ENCODE data around the gene PLA2G10.
"Not testable (repeated sequence)": the region's sequence is repeated elsewhere in the genome, so short reads cannot be mapped to it uniquely, and the experiment has no call there.

The PLA2G10 gene, protein sequence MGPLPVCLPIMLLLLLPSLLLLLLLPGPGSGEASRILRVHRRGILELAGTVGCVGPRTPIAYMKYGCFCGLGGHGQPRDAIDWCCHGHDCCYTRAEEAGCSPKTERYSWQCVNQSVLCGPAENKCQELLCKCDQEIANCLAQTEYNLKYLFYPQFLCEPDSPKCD

DNA sequence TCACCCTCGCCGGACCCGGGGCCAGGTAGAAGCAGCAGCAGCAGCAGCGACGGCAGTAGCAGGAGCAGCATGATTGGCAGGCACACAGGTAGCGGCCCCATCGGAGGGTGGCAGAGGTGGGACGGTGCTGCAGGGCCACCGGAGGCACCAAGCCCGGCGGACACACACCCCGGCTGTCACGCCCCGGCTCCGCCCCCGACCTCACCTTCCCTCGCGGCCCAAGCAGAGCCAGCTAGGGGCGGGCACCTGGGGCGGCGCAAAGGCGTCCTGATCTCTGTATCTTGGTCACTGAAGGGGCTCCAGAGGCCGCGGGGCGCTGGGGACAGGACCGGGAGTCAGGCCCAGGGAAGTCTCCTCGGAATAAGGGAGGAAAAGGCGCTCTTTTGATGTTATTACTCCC lies at the start of gene PLA2G10:
Gene PLA2G10 (minus strand): TSS at position 180 of the 400 bp plus-strand sequence. CDS start 79 bp downstream, at position 101.
- not testable (repeated sequence) for DNase-seq

DNA sequence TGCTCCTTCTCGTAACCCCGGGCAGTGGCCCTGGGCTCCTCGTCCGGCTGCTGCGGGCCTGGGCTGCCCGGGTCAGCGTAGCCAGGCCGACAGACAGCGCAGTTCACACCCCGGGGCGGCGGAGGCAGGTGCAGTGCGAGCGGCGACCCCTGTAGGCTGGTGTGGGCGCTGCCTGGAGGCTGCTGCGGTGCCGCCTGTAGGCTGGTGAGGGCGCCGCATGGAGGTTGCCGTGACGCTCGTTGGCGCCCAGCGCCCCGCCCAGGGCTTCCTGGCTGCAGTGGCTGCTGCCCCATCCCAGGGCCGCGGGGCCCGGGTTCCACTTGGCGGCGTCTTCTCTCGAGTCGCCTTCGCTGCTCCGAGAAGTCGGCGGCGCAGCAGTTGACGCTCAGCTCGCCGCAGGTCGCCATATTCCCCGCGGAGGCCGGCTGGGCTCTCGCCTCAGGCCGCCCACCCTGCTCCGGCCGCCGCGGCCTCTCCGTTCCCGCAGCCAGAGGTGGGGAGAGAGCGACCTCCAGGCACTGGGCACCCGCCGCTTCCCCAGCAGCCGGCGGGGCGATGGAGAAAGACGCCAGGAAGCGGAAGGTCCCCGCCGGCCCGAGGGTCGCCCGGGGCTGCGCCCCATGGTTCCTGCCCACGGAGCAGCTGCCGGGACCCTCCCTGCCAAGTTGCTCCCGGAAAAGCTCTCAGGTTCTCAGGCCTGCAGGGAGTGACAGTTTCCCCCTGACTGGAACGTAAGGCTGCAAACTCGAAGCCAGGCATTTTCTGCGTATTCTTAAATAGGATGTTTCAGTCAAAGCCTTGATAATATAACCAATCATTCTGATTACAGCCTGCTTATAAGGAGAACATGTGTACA lies 48.4 kb upstream of the PLA2G10 start, which contains the start of gene NPIPA2:
Gene NPIPA2 (plus strand): TSS at position 261 of the 856 bp plus-strand sequence. CDS start 5,533 bp downstream, outside the sequence.
- DNase-seq, result not testable (repeated sequence)

DNA sequence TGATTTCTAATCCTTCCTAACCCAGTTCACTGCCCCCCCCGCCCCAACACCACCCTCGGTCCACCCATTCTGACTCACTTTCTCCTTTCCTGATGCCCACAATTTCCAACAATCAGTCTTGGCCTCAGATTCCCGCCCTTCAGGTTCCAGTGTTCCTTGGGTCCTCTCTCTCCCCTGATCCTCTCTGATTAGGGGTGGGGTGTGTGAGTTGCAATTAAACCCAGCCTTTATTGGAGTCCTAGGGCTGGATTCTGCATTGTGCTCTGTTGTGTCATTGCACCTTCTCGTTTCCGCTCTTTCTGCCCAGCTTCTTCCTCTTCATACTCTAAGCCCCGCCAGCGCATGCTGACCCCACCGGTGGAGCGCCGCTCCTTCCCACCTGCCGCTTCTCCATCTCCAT lies 47.7 kb upstream of the PLA2G10 start:
- DNase-seq, result not testable (repeated sequence)

DNA sequence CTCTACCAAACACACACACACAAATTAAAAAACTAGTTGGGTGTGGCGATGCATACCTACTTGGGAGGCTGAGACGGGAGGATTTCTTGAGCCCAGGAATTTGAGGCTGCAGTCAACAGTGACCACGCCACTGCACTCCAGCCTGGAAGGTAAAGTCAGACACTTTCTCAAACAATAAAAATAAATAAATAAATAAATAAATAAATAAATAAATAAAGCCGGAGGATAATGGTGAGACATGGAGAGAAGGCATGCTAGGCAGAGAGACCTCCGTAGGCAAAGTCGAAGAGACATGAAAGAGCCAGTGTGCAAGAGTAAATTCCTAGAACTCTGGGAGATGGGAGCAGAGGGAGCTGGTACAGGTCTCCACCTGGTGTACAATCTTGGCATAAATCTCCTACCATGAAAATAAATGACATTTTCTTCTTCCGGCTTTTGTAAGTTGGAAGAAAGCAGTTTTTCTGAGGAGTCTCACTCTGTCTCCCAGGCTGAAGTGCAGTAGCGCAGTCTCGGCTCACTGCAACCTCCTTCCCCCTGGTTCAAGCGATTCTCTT lies 46.8 kb upstream of the PLA2G10 start:
- not testable (repeated sequence) for DNase-seq

DNA sequence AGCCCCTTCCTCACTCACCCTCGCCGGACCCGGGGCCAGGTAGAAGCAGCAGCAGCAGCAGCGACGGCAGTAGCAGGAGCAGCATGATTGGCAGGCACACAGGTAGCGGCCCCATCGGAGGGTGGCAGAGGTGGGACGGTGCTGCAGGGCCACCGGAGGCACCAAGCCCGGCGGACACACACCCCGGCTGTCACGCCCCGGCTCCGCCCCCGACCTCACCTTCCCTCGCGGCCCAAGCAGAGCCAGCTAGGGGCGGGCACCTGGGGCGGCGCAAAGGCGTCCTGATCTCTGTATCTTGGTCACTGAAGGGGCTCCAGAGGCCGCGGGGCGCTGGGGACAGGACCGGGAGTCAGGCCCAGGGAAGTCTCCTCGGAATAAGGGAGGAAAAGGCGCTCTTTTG lies 39.1 kb upstream of the PLA2G10 start:
- not testable (repeated sequence) for DNase-seq

DNA sequence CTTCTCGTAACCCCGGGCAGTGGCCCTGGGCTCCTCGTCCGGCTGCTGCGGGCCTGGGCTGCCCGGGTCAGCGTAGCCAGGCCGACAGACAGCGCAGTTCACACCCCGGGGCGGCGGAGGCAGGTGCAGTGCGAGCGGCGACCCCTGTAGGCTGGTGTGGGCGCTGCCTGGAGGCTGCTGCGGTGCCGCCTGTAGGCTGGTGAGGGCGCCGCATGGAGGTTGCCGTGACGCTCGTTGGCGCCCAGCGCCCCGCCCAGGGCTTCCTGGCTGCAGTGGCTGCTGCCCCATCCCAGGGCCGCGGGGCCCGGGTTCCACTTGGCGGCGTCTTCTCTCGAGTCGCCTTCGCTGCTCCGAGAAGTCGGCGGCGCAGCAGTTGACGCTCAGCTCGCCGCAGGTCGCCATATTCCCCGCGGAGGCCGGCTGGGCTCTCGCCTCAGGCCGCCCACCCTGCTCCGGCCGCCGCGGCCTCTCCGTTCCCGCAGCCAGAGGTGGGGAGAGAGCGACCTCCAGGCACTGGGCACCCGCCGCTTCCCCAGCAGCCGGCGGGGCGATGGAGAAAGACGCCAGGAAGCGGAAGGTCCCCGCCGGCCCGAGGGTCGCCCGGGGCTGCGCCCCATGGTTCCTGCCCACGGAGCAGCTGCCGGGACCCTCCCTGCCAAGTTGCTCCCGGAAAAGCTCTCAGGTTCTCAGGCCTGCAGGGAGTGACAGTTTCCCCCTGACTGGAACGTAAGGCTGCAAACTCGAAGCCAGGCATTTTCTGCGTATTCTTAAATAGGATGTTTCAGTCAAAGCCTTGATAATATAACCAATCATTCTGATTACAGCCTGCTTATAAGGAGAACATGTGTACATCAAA lies 9.3 kb upstream of the PLA2G10 start, which contains the start of gene NPIPA3:
Gene NPIPA3 (plus strand): TSS at position 256 of the 856 bp plus-strand sequence. CDS start 5,533 bp downstream, outside the sequence.
- not testable (repeated sequence) for DNase-seq

DNA sequence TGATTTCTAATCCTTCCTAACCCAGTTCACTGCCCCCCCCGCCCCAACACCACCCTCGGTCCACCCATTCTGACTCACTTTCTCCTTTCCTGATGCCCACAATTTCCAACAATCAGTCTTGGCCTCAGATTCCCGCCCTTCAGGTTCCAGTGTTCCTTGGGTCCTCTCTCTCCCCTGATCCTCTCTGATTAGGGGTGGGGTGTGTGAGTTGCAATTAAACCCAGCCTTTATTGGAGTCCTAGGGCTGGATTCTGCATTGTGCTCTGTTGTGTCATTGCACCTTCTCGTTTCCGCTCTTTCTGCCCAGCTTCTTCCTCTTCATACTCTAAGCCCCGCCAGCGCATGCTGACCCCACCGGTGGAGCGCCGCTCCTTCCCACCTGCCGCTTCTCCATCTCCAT lies 8.6 kb upstream of the PLA2G10 start:
- DNase-seq, result not testable (repeated sequence)

DNA sequence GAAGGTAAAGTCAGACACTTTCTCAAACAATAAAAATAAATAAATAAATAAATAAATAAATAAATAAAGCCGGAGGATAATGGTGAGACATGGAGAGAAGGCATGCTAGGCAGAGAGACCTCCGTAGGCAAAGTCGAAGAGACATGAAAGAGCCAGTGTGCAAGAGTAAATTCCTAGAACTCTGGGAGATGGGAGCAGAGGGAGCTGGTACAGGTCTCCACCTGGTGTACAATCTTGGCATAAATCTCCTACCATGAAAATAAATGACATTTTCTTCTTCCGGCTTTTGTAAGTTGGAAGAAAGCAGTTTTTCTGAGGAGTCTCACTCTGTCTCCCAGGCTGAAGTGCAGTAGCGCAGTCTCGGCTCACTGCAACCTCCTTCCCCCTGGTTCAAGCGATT lies 7.8 kb upstream of the PLA2G10 start:
- DNase-seq, result not testable (repeated sequence)

DNA sequence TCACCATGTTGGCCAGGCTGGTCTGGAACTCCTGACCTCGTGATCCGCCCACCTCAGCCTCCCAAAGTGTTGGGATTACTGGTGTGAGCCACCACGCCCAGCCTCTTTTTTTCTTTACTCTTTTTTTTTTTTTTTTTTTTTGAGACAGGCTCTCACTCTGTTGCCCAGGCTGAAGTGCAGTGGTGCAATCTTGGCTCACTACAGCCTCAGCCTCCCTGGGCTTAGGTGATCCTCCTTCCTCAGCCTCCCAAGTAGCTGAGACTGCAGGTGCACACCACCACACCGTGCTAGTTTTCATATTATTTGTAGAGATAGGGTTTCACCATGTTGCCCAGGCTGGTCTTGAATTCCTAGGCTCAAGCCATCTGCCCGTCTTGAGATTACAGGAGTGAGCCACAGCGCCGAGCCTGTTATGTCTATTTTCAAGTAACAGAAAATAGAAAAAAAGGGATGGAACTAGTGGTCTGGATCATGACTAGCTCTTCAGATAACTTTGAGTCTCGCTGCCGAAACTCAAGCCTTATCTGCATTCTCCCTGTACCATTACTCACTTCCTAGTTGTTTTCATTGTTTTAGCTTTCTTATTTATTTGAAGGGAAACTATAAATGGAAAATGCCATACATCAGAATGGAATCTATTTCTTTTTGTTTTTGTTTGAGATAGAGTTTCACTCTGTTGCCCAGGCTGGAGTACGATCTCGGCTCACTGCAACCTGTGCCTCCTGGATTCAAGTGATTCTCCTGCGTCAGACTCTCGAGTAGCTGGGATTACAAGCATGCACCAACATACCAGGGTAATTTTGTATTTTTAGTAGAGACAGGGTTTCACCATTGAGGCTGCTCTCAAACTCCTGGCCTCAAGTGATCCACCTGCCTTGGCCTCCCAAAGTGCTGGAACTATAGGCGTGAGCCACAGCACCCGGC lies 8.0 kb downstream of the PLA2G10 start:
- DNase-seq, result peak; percentile 72

DNA sequence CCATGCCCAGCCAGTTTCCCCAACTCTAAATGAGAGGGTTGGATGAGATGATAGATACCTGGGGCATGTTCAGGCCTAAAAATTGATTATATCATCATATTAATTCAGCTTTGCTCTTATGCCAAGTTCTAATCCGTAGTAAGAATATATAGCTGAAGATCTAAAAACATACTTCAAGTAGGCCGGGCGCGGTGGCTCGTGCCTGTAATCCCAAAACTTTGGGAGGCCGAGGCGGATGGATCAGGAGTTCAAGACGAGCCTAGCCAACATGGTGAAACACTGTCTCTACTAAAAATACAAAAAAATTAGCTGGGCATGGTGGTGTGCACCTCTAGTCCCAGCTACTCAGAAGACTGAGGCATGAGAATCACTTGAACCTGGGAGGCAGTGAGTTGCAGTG lies 12.0 kb downstream of the PLA2G10 start:
- no peak for DNase-seq

DNA sequence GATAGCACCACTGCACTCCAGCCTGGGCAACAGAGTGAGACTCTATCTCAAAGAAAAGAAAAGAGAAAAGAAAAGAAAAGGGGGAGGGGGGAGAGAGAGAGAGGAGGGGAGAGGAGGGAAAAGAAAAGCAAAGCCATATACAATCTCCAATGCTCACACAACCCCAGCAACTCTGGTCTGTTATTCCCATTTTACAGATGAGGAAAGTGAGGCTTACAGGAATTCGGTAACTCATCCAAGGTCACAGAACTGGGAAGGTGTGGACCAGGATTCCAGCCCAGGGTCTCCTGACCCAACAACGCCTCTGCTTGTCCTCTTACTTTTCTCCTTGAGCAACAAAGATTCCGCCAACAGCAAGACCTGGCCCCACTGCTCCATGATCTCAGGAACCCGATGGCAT lies 13.0 kb downstream of the PLA2G10 start:
- DNase-seq, result no peak

DNA sequence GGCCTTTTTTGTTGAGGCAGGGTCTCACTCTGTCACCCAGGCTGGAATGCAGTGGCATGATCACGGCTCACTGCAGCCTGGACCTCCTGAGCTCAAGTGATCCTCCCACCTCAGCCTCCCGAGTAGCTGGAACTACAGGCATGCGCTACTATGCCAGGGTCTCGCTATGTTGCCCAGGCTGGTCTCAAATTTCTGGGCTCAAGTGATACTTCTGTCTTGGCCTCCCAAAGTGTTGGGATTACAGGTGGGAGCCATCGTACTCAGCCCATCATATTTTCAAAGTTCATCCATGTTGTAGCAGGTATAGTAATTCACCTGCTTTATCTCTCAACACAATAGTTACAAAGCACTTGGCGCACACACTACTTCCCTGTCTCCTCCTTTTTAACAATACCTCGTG lies 13.7 kb downstream of the PLA2G10 start:
- not testable (repeated sequence) for DNase-seq

DNA sequence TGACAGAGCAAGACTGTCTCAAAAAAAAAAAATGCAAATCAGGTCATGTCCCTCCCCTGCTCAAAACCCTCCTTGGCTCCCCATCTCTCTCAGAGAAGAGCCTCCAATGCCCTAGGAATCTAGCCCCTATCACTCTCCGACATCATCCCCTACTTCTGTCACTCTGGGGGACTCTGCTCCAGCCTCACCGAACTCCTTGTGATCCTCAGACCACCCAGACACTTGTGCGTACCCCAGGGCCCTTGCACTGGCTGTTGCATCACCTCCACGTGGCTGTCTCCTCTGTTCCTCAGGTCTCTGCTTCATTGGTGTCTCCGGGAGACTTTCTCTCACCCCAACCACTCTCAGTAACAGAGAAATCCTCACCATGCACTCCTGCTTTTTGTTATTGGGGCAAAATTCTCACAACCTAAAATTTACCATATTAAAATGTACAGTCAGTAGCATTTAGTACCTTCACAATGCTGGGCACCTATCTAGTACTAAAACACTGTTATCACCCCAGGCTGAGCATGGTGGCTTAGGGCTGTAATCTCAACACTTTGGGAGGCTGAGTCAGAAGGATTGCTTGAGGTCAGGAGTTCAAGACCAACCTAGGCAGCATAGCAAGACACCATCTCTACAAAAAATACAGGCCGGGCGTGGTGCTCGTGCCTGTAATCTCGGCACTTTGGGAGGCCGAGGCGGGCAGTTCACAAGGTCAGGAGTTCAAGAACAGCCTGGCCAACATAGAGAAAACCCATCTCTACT lies 15.2 kb downstream of the PLA2G10 start:
- no peak for DNase-seq

DNA sequence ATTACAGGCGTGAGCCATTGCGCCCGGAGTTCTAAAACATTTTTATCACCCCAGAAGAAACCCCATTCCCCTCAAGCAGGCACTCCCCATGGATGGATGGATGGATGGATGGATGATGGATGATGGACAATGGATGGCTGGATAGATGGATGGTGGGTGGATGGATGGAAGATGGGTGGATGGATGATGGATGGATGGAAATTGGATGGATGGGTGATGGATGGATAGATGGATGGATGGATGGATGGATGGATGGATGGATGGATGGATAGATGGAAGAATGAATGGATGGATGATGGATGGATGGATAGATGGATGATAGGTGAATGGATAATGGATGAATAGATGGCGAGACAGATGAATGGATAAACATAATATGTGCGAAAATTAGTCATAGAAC lies 16.5 kb downstream of the PLA2G10 start:
- no peak for DNase-seq

DNA sequence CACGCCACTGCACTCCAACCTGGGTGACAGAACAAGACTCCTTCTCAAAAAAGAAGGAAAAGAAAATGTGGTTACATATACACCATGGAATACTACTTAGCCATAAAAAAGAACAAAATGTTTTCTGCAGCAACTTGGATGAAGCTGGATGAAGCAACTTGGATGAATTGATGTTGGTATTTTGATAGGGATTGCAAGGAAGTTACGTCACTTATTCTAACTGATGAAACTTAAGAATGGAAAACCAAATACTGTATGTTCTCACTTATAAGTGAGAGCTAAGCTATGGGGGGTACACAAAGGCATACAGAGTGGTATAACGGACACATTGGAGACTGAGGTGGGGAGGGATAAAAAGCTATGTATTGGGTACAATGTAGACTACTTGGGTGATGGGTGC lies 17.5 kb downstream of the PLA2G10 start:
- no peak for DNase-seq

DNA sequence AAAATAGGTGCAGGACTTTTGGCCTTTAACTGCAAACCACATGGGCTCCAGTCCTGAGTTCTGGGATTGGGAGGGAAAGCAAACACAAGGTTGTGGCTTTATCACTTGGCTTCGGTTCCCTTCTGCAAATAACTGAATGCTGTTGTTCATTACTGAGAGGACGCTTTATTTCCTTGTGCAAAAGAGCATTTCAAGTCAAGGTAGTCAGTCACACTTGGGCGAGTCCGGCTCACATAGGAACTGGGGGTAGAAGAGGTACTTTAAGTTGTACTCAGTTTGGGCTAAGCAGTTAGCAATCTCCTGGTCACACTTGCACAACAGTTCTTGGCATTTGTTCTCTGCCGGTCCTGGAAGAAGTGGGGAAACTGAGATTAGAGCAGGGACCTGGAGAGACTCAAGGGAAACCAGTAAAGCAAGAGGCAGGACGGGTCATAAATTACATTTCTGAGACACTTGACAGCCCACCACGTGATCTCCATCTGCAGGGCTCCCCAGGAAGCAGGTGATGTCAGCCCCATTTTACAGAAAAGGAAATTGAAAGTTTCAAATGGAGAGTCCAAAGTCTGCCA lies 21.6 kb downstream of the PLA2G10 start:
- DNase-seq, result no peak

DNA sequence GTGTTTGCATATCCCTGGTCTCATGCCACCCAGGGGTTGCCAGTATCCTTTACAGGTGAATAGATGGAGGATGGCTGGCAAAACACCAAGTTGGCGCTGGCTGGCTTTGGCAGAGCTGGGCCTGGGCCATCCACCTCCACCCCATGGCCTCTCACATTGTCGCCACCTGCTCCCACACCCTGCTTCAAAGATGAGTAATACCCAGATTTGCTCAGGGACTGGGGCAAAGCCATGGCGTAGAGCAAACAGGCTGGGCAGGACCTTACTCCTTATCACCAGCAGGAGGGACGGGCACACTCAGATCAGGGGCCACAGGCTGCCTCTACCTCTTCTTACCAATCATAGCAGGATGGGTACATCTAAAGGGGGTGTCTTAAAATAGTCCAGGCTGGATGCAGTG lies 24.3 kb downstream of the PLA2G10 start:
- DNase-seq, result peak; percentile 17

DNA sequence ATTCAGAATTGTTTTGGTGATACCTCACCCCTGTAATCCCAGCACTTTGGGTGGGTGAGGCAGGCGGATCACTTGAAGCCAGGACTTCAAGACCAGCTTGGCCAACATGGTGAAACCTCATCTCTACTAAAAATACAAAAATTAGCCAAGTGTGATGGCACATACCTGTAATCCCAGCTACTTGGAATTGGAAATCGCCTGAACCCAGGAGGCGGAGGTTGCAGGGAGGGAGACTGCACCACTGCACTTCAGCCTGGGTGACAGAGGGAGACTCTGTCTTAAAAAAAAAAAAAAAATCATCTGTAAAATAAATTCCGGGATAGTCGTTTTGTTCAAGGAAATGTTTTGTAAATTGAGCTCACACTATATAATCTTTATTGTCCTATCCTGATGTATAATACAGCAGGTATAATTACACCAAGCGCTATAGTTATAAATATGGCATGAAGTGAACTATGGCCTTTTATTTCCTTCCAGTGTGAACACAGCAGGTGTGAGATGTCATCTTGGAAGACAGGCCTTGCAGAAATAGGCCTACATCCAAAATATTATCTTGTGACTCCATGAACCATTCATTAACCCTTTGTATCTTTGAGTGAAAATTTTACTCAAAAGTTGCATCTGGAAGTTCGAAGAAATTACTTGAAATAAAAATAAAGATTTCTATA lies 25.4 kb downstream of the PLA2G10 start:
- DNase-seq, result no peak

DNA sequence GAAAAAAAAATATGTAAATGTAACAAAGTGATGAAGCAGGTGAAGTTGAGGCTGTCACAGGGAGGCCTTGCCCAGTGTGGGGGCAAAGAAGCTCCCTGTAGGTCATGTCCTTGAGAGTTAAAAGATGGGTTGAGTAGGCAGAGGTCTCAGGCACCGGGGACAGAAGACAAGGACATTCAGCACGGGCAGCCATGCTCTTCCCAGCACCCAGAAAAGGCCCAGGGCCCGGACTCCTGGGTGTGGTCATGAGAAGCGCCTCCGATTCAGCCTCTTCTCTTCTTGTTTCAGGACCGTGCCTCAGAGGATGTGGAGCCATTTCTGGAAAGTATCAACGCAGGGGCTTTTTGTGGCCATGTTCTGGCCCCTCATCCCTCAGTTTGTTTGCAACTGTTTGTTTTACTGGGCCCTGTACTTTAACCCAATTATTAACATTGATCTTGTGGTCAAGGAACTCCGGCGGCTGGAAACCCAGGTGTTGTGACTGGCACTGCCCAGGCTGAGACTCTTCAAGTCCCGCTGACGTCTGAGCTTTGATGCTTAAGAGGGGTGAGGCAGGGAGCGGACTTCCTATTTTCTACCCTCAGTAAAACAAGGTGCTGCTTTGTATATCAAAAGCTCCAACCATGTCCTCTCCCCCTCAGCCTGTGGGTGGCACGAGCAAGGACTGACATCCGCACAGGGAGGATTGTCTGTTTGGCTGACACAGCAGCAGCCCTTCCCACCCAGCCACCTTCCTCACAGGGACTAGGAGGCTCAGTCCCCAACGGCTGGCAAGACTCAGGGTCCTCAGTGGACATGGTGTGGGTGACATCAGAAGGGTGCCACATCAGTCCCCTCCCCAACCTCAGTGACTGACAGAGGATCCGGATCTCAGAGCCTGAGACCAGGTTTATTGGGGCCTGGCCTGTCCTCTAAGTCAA lies 26.5 kb downstream of the PLA2G10 start:
- DNase-seq, result no peak

All from hematopoietic multipotent progenitor cell treated with erythropoietin and hydrocortisone succinate and interleukin-3 and kit ligand, for 4 days (in vitro differentiated cells).